Progenitor cell of endocrine pancreas (in vitro differentiated cells): ENCODE data around the gene ARL8B. TPM values are rescaled to one million over a fixed set of nuclear protein-coding genes. Genes with fewer than 3 reads are reported as not detected.

Experiments
- DNase-seq: peaks from one replicate; pipeline ENCODE4 v3.0.0; 2021; ENCODE audit warnings: low spot score; ENCODE audit not compliant: unreplicated experiment
- H3K27ac Mint-ChIP-seq: 2 replicates; pipeline ENCODE4 v1.8.0; 2021; ENCODE audit warnings: mild to moderate bottlenecking, moderate library complexity, mixed read lengths
- H3K27me3 Mint-ChIP-seq: 2 replicates; pipeline ENCODE4 v1.8.0; 2021; ENCODE audit warnings: mixed read lengths
- H3K36me3 Mint-ChIP-seq: 2 replicates; pipeline ENCODE4 v1.8.0; 2022; ENCODE audit warnings: mixed read lengths; ENCODE audit not compliant: insufficient read depth
- H3K4me1 Mint-ChIP-seq: 2 replicates; pipeline ENCODE4 v1.8.0; 2021; ENCODE audit warnings: low read depth, mixed read lengths
- H3K4me3 Mint-ChIP-seq: 2 replicates; pipeline ENCODE4 v1.8.0; 2021; ENCODE audit warnings: low read depth, mild to moderate bottlenecking, moderate library complexity, mixed read lengths
- H3K9me3 Mint-ChIP-seq: 2 replicates; pipeline ENCODE4 v1.8.0; 2021; ENCODE audit warnings: low read depth, mixed read lengths
- total RNA-seq: library from RNA; stranded (reverse); gene quantifications from 2 replicates; pipeline ENCODE4 v1.2.1, GENCODE V29; 2021
- TF ChIP-seq, protein P1 (sequence below): fragments of 200-600 bp; sonication (generic); IDR thresholded peaks from one replicate; pipeline ENCODE4 v1.5.0; 2021; ENCODE audit warnings: antibody characterized with exemption, mild to moderate bottlenecking; ENCODE audit not compliant: unreplicated experiment

ARL8B gene
- total RNA-seq, 1 donor from 2014 or later = 37.7 TPM

DNA sequence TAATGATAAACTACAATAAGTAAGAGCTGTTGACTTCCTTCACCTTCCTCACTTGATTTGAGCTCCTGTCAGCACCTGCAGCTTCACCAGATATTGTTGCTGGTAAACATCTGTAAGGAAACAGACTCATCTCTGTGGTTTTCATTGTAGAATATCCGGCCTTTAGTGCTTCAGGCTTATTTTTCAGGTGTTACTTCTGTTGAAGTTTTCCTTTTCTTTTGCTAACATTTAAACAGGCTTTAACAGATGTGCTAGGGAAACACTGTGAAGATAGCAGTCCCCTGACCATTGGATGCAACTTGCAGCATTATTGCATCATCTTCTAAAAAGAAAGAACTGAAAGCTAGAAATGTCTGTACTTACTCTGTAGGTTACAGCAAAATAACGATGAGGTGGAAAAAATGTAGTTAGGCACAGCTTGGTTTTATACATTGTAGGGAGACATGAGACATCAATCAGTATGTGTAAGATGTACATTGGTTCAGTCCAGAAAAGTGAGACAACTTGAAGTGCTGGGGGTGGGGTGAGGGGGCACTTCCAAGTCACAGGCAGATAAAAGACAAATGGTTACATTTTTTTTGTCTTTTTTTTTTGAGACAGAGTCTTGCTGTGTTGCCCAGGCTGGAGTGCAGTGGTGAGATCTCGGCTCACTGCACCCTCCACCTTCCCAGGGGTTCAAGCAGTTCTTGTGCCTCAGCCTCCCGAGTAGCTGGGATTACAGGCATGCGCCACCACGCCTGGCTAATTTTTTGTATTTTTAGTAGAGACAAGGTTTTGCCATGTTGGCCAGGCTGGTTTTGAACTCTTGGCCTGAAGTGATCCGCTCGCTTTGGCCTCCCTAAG is 75.6 kb downstream of the ARL8B start:
- TF ChIP-seq, protein P1, sequence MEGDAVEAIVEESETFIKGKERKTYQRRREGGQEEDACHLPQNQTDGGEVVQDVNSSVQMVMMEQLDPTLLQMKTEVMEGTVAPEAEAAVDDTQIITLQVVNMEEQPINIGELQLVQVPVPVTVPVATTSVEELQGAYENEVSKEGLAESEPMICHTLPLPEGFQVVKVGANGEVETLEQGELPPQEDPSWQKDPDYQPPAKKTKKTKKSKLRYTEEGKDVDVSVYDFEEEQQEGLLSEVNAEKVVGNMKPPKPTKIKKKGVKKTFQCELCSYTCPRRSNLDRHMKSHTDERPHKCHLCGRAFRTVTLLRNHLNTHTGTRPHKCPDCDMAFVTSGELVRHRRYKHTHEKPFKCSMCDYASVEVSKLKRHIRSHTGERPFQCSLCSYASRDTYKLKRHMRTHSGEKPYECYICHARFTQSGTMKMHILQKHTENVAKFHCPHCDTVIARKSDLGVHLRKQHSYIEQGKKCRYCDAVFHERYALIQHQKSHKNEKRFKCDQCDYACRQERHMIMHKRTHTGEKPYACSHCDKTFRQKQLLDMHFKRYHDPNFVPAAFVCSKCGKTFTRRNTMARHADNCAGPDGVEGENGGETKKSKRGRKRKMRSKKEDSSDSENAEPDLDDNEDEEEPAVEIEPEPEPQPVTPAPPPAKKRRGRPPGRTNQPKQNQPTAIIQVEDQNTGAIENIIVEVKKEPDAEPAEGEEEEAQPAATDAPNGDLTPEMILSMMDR = no peak
- Mint-ChIP-seq H3K4me3 (no peak overlapping the region), H3K27me3 (no peaks in the 10 kb centered on the region), H3K4me1 (peaks cover 8% of the 10 kb centered on the region), H3K9me3 (no peaks in the 10 kb centered on the region), H3K36me3 (peaks cover 30% of the 10 kb centered on the region), H3K27ac (peak overlapping the region; percentile 29)
- DNase-seq = no peak

- Mint-ChIP-seq H3K4me1 (peaks cover 8% of the 10 kb centered on the region), H3K4me3 (no peak overlapping the region), H3K9me3 (no peaks in the 10 kb centered on the region), H3K27ac (no peak overlapping the region), H3K27me3 (no peaks in the 10 kb centered on the region), H3K36me3 (peaks cover 32% of the 10 kb centered on the region)
- no peak for DNase-seq
- TF ChIP-seq, protein P1 = no peak
These were observed 76.2 kb downstream of the ARL8B start for GRCh38 chr3:5198313-5198677.

DNA sequence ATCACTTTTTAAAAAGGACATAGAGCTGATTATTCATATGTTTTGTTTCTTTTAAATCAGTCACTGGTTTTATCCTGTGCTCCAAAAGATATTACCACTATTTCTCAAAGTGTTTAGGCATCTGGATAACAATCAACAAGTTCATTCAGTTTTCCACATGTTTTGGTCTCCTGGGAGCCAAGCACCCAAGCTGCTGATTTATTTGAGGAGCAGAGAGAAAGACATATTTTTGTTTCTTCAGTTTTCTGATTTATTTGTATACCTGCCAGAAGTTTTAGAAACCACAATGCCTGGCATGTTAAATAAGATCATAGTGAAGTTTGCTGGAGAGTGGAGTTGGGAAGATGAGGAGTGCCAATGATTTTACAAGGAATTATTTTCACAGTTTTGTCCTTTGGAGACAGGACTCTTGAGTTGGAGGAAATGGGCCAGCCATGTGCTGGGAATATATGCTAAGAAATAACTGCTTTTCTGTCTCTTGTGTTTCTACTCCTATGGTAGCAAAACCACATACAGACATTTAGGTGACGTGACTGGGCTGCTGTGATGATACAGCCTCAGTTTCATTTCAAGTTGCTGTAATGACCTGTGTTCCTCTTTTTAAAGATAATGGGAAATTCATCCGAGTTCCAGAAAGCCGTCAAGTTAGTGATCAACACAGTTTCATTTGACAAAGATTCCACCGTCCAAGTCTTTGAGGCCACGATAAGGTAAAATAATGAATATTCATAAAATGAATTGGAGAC is 77.1 kb downstream of the ARL8B start:
- H3K27ac Mint-ChIP-seq = no peak overlapping the region
- no peaks in the 10 kb centered on the region for H3K27me3 Mint-ChIP-seq
- H3K36me3 Mint-ChIP-seq = peaks cover 33% of the 10 kb centered on the region
- H3K9me3 Mint-ChIP-seq = no peaks in the 10 kb centered on the region
- no peak for DNase-seq
- TF ChIP-seq, protein P1 = no peak
- no peak overlapping the region for H3K4me3 Mint-ChIP-seq
- peaks cover 8% of the 10 kb centered on the region for H3K4me1 Mint-ChIP-seq

GRCh38 chr3:5201536-5201935 is 79.4 kb downstream of the ARL8B start:
- Mint-ChIP-seq H3K9me3 (no peaks in the 10 kb centered on the region), H3K27ac (no peak overlapping the region)
- TF ChIP-seq, protein P1 = no peak

DNA sequence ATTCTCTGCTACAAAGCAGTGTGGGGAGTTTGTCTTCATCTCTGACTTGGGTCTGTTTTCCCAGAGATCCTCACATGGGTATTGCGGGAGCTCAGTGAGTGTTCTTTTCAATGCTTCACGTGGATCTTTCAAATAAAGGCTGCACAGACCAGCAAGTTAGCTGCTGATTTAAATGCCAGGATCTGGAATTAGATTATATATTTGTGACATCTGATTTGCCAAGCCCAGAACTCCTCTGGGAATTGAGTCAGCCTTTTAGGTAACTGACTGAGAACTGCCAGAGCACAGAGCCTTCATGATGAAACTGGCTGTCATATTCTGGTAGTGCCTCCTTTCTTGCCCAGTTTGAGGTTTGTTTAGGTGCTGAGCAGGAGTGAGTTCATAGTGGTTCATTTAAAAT is 80.1 kb downstream of the ARL8B start:
- Mint-ChIP-seq H3K4me1 (peaks cover 4% of the 10 kb centered on the region), H3K27me3 (no peaks in the 10 kb centered on the region), H3K27ac (no peak overlapping the region), H3K4me3 (no peak overlapping the region), H3K9me3 (no peaks in the 10 kb centered on the region), H3K36me3 (peaks cover 43% of the 10 kb centered on the region)
- TF ChIP-seq, protein P1 = no peak
- DNase-seq = no peak

More at GRCh38 chr3:5201536-5201935, 79.4 kb downstream of the ARL8B start:
- Mint-ChIP-seq H3K4me3 (no peak overlapping the region), H3K27me3 (no peaks in the 10 kb centered on the region), H3K36me3 (peaks cover 42% of the 10 kb centered on the region), H3K4me1 (peaks cover 7% of the 10 kb centered on the region)
- DNase-seq = no peak
